Neuron (in vitro differentiated cells): ENCODE measurements around the gene CD82.

ENCODE experiments used
- H2AFZ ChIP-seq: one replicate; pipeline ENCODE4 v1.6.1; 2013; ENCODE audit warnings: low read depth, mild to moderate bottlenecking, inconsistent platforms, low read length, moderate library complexity
- H3K27me3 ChIP-seq: one replicate; pipeline ENCODE4 v1.6.1; 2013; ENCODE audit warnings: low read length; ENCODE audit not compliant: insufficient read depth
- H3K36me3 ChIP-seq: one replicate; pipeline ENCODE4 v1.6.1; 2013; ENCODE audit warnings: low read length; ENCODE audit not compliant: insufficient read depth
- H3K4me1 ChIP-seq: one replicate; pipeline ENCODE4 v1.6.1; 2013; ENCODE audit warnings: low read length; ENCODE audit not compliant: insufficient read depth
- H3K4me3 ChIP-seq: 2 replicates; pipeline ENCODE4 v1.5.1; 2013; ENCODE audit warnings: mild to moderate bottlenecking, low read length, moderate library complexity
- H3K9me3 ChIP-seq: one replicate; pipeline ENCODE4 v1.6.1; 2013; ENCODE audit warnings: low read length

CD82 gene, protein sequence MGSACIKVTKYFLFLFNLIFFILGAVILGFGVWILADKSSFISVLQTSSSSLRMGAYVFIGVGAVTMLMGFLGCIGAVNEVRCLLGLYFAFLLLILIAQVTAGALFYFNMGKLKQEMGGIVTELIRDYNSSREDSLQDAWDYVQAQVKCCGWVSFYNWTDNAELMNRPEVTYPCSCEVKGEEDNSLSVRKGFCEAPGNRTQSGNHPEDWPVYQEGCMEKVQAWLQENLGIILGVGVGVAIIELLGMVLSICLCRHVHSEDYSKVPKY

DNA sequence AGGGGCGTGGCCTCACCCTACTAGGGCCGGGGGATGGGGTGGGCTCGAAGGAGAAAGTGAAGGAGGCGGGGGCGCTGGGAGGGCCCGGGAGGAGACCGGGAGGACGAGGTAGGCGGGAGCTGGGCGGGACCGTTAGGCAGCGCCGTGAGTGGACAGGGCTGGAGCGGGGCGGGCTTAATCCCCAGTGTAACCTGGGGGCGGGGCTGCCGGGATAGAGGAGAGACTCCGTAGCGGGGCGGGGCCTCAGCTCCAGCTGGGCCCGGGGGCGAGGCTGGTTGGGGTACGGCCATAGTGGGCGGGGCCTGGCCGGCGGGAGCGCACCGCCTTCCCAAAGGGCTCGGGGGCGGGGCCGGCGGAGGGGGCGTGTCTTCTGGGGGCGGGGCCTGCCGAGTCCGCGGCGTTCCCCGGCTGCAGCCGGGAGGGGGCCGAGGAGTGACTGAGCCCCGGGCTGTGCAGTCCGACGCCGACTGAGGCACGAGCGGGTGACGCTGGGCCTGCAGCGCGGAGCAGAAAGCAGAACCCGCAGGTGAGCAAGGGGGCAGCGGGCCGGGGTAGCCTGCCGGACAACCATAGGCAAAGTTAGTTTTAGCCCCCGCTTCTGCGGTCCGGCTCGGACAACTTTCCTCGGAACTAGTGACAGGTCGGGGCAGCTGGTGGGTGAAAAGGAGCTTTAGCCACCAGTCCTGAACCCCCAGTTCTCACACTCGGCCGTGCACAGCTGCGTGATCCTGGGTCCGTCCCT, at the start of gene CD82:
Gene CD82, plus strand, starts transcription at position 453 of the 742 bp plus-strand sequence. CDS start 29,000 bp downstream, outside the sequence.
- H3K36me3 ChIP-seq = no peaks in the 10 kb centered on the region
- H2AFZ ChIP-seq = peak within 1 kb of the TSS; percentile 76
- H3K4me3 ChIP-seq = peak within 1 kb of the TSS; percentile 45
- H3K4me1 ChIP-seq = peaks cover 12% of the 10 kb centered on the region
- H3K27me3 ChIP-seq = peaks cover 3% of the 10 kb centered on the region
- no peaks in the 10 kb centered on the region for H3K9me3 ChIP-seq

GRCh38 chr11:44516688-44517507, 48.6 kb upstream of the CD82 start:
- no peak overlapping the region for H3K4me3 ChIP-seq
- peaks cover 22% of the 10 kb centered on the region for H3K27me3 ChIP-seq
- no peak overlapping the region for H2AFZ ChIP-seq
- no peaks in the 10 kb centered on the region for H3K9me3 ChIP-seq
- H3K36me3 ChIP-seq = no peaks in the 10 kb centered on the region
- H3K4me1 ChIP-seq = no peaks in the 10 kb centered on the region

DNA sequence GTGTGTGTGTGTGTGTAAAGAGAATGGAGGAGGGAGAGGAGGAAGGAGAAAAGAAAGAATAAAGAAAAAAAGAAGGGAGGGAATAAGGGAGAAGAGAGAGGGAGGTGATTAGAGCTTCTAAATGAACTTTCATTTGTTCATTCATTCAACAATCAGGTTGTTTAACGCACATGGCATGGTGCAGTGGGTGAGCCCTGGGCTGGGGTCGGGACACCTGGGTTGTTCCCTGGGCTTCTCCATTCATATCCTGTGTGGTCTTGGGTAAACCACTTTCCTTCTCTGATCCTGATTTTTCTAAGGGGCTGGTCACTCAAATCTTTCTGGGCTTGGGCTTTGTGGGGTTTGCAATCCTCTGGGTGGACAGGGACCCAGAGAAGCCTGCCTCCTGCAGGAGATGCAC, 47.9 kb upstream of the CD82 start:
- Histone ChIP-seq H3K4me3 (no peak overlapping the region), H3K4me1 (no peaks in the 10 kb centered on the region), H2AFZ (no peak overlapping the region), H3K27me3 (peaks cover 22% of the 10 kb centered on the region), H3K9me3 (no peaks in the 10 kb centered on the region), H3K36me3 (no peaks in the 10 kb centered on the region)

DNA sequence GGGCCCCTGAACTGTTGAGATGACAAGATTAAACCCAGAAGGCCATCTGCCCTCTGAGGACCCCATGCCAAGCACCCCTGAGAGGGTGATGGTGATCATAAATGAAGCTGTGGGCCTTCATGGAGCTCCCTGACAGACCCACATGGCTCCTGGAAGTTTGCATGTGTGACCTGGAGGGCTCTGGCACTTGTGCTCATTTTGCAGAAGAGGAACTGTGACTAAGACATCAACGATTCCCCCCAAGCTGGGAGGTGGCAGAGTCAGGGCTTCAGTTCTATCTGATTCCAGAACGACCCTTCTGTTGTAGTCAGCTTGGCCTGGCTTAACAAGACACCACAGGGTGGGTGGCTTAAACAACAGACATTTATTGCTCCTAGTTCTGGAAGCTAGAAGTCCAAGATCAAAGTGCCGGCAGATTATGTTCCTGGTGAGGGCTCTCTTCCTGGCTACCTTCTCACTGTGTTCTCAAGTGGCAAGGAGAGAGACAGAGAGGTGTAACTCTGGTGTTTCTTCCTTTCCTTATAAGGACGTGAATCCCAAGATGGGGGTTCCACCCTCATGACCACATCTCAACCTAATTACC, 46.4 kb upstream of the CD82 start:
- Histone ChIP-seq H3K4me3 (no peak overlapping the region), H3K27me3 (peaks cover 22% of the 10 kb centered on the region), H2AFZ (no peak overlapping the region), H3K4me1 (no peaks in the 10 kb centered on the region), H3K9me3 (no peaks in the 10 kb centered on the region), H3K36me3 (no peaks in the 10 kb centered on the region)

DNA sequence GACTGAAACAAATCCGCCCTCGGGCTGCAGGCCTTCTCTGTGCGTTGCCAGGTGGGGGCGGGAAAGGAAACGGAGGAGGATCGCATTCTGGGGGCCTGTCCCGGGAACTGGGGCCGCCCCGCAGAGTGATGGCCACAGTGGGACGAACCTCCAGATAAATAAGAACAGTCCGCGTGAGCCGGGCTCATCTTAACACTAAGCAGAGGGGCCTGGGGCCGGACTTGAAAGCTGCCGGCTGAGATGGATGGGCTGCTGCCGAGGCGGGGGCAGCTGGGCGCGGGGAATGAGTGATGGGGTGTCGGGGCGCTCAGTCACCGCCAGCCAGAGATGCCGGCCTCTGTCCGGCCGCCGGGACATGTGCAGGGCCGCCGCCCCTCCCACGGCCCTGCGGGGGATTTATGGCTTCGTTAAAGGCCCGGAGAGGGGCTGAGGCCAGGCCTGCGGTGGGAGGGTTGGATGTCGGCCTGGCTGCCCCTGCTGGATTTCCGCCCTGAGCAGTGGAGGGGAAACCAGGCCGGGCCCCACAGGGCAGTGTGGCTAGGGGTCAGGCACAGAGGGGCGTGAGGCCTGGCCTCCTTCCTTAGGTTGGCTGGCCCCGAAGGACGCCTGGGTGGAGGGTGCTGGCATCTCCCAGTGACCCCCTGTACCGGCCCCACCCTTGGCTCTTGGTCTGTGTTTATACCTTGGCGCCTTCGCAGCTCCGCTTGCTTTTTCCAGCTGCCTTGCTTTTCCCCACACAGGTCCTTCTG, 45.3 kb upstream of the CD82 start:
- H3K27me3 ChIP-seq = peaks cover 22% of the 10 kb centered on the region
- no peak overlapping the region for H3K4me3 ChIP-seq
- H2AFZ ChIP-seq = no peak overlapping the region
- H3K4me1 ChIP-seq = no peaks in the 10 kb centered on the region
- H3K36me3 ChIP-seq = no peaks in the 10 kb centered on the region
- no peaks in the 10 kb centered on the region for H3K9me3 ChIP-seq

DNA sequence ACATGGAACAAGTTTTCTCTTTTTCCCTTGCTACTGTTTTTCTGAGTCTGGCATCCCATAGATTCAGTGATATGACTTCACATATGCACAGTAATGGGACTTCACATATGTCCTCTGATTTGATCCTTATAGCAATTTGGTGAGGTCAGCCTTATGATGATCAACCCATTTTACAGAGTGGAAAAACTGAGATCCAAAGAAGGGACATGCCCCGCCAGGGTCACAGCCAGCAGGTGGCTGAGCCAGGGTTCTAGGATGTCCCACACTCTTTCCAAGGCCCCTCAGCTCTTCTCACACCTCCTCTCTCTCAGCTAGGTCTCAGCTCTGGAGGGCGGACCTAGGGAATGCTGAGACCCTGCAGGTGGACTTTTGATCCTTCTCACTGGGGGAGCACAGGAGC, 44.3 kb upstream of the CD82 start:
- no peaks in the 10 kb centered on the region for H3K9me3 ChIP-seq
- no peaks in the 10 kb centered on the region for H3K4me1 ChIP-seq
- no peak overlapping the region for H3K4me3 ChIP-seq
- no peaks in the 10 kb centered on the region for H3K36me3 ChIP-seq
- H2AFZ ChIP-seq = no peak overlapping the region
- peaks cover 22% of the 10 kb centered on the region for H3K27me3 ChIP-seq

DNA sequence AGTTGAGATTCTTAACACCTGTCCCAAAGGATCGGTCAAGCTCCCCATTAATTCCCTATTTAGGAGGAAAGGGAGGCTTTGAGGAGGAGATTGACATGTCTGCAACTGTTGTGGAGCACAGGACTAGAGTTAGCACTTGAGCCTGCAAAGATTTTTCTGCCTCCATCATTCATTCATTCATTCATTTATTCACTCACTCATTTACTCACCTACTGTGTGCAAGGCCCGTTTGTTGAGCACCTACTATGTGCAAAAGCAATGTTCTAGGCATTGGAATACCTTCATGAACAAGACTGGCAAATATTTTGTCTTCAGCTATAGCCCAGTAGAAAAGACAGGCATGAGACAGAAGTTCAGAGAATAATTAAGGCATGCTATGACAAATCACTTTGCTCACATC, 43.2 kb upstream of the CD82 start:
- Histone ChIP-seq H3K4me1 (no peaks in the 10 kb centered on the region), H3K36me3 (no peaks in the 10 kb centered on the region), H3K9me3 (no peaks in the 10 kb centered on the region), H3K27me3 (peaks cover 24% of the 10 kb centered on the region), H2AFZ (no peak overlapping the region), H3K4me3 (no peak overlapping the region)

- Histone ChIP-seq H3K4me3 (no peak overlapping the region), H3K4me1 (no peaks in the 10 kb centered on the region), H3K36me3 (no peaks in the 10 kb centered on the region), H3K27me3 (peaks cover 24% of the 10 kb centered on the region), H3K9me3 (no peaks in the 10 kb centered on the region), H2AFZ (no peak overlapping the region)
Observed at GRCh38 chr11:44524346-44524745, 41.1 kb upstream of the CD82 start.

GRCh38 chr11:44524751-44525201, 40.7 kb upstream of the CD82 start:
- Histone ChIP-seq H2AFZ (no peak overlapping the region), H3K36me3 (no peaks in the 10 kb centered on the region), H3K4me1 (no peaks in the 10 kb centered on the region), H3K4me3 (no peak overlapping the region), H3K9me3 (no peaks in the 10 kb centered on the region), H3K27me3 (peaks cover 20% of the 10 kb centered on the region)

DNA sequence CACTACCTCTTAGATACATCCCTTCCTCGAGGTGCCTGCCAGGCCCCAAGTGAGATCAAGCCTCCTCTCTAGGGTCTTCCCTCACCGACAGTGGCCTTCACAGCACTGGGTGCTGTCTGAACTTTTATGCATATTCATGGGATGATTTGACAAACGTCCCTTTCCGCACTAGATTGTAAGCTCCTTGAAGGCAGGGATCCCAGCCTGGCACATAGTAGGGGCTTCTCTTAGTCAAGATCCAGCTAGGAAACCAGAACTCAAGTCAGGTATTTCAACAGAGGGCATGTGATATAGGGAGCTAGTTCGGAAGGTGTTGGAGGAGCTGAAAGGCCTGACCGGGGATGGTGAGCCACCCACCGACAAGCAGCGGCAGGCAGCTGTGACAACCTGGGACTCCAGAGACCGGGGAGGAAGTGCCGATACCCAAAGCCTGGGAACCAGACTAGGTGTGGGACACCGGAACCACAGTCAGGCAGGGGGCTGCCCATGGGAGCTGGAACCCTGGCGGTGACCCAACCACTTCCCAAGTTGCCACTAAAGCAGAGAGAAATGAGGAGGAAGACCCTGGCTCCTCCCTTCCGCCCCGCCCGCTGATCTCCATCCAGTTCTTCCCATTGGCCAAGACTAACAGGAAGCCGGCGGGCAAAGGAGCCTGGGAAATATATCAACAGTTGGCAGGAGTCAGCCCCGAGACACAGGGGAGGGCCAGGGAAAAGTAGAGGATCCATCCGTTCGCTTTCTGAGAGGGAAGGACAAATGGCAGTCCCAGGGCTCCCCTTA, 39.8 kb upstream of the CD82 start:
- Histone ChIP-seq H3K9me3 (no peaks in the 10 kb centered on the region), H3K27me3 (peaks cover 11% of the 10 kb centered on the region), H2AFZ (no peak overlapping the region), H3K4me3 (no peak overlapping the region), H3K36me3 (no peaks in the 10 kb centered on the region), H3K4me1 (no peaks in the 10 kb centered on the region)

DNA sequence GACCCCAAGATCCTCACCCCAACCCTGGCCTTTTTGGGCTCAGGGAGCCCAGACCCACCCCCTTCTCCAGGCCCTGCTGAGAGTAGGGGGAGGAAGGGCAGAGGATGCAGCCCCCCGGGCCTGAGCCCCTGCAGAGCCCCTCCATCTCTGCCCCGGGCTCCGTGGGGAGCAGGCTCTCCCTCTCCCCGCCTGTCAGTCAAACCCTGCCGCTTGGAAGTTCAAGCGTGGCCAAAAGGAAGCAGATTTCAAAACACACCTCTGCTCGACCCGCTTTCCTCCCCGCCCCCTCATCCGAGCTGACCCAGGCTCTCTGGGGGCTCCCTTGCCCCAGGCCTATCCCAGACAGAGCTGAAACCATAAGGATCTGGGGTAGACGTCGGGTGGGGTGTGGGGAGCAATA, 39.0 kb upstream of the CD82 start:
- Histone ChIP-seq H3K27me3 (peaks cover 4% of the 10 kb centered on the region), H3K36me3 (no peaks in the 10 kb centered on the region), H3K9me3 (no peaks in the 10 kb centered on the region), H2AFZ (no peak overlapping the region), H3K4me3 (no peak overlapping the region), H3K4me1 (no peaks in the 10 kb centered on the region)

- no peak overlapping the region for H3K4me3 ChIP-seq
- no peak overlapping the region for H2AFZ ChIP-seq
- H3K27me3 ChIP-seq = peaks cover 3% of the 10 kb centered on the region
- no peaks in the 10 kb centered on the region for H3K9me3 ChIP-seq
- H3K4me1 ChIP-seq = no peaks in the 10 kb centered on the region
- no peaks in the 10 kb centered on the region for H3K36me3 ChIP-seq
Observed at GRCh38 chr11:44527476-44527875, 38.0 kb upstream of the CD82 start.
